ENCODE measurements around the gene DDX41. TPM values are rescaled to one million over a fixed set of nuclear protein-coding genes. Genes with fewer than 3 reads are reported as not detected.
"Not testable (repeated sequence)": the region's sequence is repeated elsewhere in the genome, so short reads cannot be mapped to it uniquely, and the experiment has no call there.

Gene DDX41
- total and polyA plus RNA-seq, 2 donors (not counting 1 experiment from before 2014, with no cell fraction given): 66.8 to 79.1 TPM

GRCh38 chr5:177487975-177488374 is 28.8 kb downstream of the DDX41 start:
- peaks cover 73% of the 10 kb centered on the region for H3K36me3 ChIP-seq (ENCODE audit: control insufficient read depth, insufficient read depth, low read length)

GRCh38 chr5:177487144-177487543 is 29.6 kb downstream of the DDX41 start:
- Histone ChIP-seq H3K36me3 (ENCODE audit: control insufficient read depth, insufficient read depth, low read length) (peaks cover 70% of the 10 kb centered on the region), H3K4me1 (ENCODE audit: control insufficient read depth, extremely low read depth, insufficient read depth, low read length) (peaks cover 4% of the 10 kb centered on the region)
- no peak for DNase-seq (ENCODE audit: low read depth in 2 of 2)

More at GRCh38 chr5:177487975-177488374, 28.8 kb downstream of the DDX41 start:
- H3K4me1 ChIP-seq (ENCODE audit: control insufficient read depth, extremely low read depth, insufficient read depth, low read length): peaks cover 6% of the 10 kb centered on the region
- no peak overlapping the region for H2AFZ ChIP-seq (ENCODE audit: low read length)
- TF ChIP-seq EZH2 (IDR thresholded peaks at IDR 0.05; ENCODE audit: low read length, missing control alignments): no peak
- TF ChIP-seq, protein P1, sequence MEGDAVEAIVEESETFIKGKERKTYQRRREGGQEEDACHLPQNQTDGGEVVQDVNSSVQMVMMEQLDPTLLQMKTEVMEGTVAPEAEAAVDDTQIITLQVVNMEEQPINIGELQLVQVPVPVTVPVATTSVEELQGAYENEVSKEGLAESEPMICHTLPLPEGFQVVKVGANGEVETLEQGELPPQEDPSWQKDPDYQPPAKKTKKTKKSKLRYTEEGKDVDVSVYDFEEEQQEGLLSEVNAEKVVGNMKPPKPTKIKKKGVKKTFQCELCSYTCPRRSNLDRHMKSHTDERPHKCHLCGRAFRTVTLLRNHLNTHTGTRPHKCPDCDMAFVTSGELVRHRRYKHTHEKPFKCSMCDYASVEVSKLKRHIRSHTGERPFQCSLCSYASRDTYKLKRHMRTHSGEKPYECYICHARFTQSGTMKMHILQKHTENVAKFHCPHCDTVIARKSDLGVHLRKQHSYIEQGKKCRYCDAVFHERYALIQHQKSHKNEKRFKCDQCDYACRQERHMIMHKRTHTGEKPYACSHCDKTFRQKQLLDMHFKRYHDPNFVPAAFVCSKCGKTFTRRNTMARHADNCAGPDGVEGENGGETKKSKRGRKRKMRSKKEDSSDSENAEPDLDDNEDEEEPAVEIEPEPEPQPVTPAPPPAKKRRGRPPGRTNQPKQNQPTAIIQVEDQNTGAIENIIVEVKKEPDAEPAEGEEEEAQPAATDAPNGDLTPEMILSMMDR (conservative IDR thresholded peaks at IDR 0.05 in 1 of 2, IDR thresholded peaks at IDR 0.05 in 1 of 2; ENCODE audit: low read depth in 1 of 2, low read length in 2 of 2): no peak
- no peak for DNase-seq (ENCODE audit: low read depth in 2 of 2)
- H3K4me2 ChIP-seq (ENCODE audit: extremely low read depth, insufficient read depth, low read length): no peak overlapping the region
- no peaks in the 10 kb centered on the region for H3K27me3 ChIP-seq (ENCODE audit: control insufficient read depth, insufficient read depth, low read length)
- H3K9ac ChIP-seq (ENCODE audit: insufficient read depth, low read length): no peak overlapping the region
- peaks cover 29% of the 10 kb centered on the region for H3K79me2 ChIP-seq (ENCODE audit: control insufficient read depth, insufficient read depth, low read length)
- no peaks in the 10 kb centered on the region for H3K9me3 ChIP-seq (ENCODE audit: control insufficient read depth, insufficient read depth, low read depth, low read length)
- no peaks in the 10 kb centered on the region for H4K20me1 ChIP-seq (ENCODE audit: control insufficient read depth, extremely low read depth, insufficient read depth, low read length)
- H3K27ac ChIP-seq (ENCODE audit: insufficient read depth, low read length): no peak overlapping the region
- H3K4me3 ChIP-seq (replicated peaks in 1 of 4; ENCODE audit: control extremely low read depth in 1 of 4, insufficient read depth in 1 of 4, low read depth in 3 of 4, low read length in 4 of 4): no peak overlapping the region

DNA sequence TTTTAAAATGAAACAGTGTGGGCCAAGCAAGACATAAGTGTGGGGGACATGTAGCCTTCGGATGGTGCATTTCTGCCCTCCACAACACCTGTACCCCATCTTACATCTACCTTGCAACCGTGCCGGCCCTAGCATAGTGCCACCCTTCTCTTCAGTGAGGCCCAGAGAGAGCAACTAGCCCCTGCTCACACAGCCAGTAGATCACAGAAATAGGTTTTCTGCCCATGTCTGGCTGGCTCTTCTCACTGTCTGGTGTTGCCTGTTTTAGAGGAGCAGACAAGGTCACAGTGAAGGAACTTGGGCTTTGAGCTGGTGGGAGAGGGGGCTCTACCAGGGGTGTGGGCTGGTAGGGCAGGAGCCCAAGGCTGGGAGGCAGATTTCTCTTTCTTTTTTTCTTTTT is 30.5 kb downstream of the DDX41 start:
- Histone ChIP-seq H4K20me1 (ENCODE audit: control insufficient read depth, extremely low read depth, insufficient read depth, low read length) (no peaks in the 10 kb centered on the region), H3K36me3 (ENCODE audit: control insufficient read depth, insufficient read depth, low read length) (peaks cover 70% of the 10 kb centered on the region), H2AFZ (ENCODE audit: low read length) (no peak overlapping the region), H3K79me2 (ENCODE audit: control insufficient read depth, insufficient read depth, low read length) (peaks cover 17% of the 10 kb centered on the region), H3K27ac (ENCODE audit: insufficient read depth, low read length) (no peak overlapping the region), H3K4me2 (ENCODE audit: extremely low read depth, insufficient read depth, low read length) (no peak overlapping the region), H3K4me1 (ENCODE audit: control insufficient read depth, extremely low read depth, insufficient read depth, low read length) (peaks cover 9% of the 10 kb centered on the region), H3K9me3 (ENCODE audit: control insufficient read depth, insufficient read depth, low read depth, low read length) (no peaks in the 10 kb centered on the region), H3K4me3 (replicated peaks in 1 of 4; ENCODE audit: control extremely low read depth in 1 of 4, insufficient read depth in 1 of 4, low read depth in 3 of 4, low read length in 4 of 4) (no peak overlapping the region), H3K27me3 (ENCODE audit: control insufficient read depth, insufficient read depth, low read length) (no peaks in the 10 kb centered on the region), H3K9ac (ENCODE audit: insufficient read depth, low read length) (no peak overlapping the region)
- TF ChIP-seq, protein P1 (conservative IDR thresholded peaks at IDR 0.05 in 1 of 2, IDR thresholded peaks at IDR 0.05 in 1 of 2; ENCODE audit: low read depth in 1 of 2, low read length in 2 of 2): no peak
- no peak for TF ChIP-seq EZH2 (IDR thresholded peaks at IDR 0.05; ENCODE audit: low read length, missing control alignments)
- DNase-seq (ENCODE audit: low read depth in 2 of 2): no peak

More at GRCh38 chr5:177487144-177487543, 29.6 kb downstream of the DDX41 start:
- no peaks in the 10 kb centered on the region for H4K20me1 ChIP-seq (ENCODE audit: control insufficient read depth, extremely low read depth, insufficient read depth, low read length)
- H3K9ac ChIP-seq (ENCODE audit: insufficient read depth, low read length): no peak overlapping the region
- no peak overlapping the region for H3K4me3 ChIP-seq (replicated peaks in 1 of 4; ENCODE audit: control extremely low read depth in 1 of 4, insufficient read depth in 1 of 4, low read depth in 3 of 4, low read length in 4 of 4)
- no peaks in the 10 kb centered on the region for H3K27me3 ChIP-seq (ENCODE audit: control insufficient read depth, insufficient read depth, low read length)
- H3K27ac ChIP-seq (ENCODE audit: insufficient read depth, low read length): no peak overlapping the region
- no peaks in the 10 kb centered on the region for H3K9me3 ChIP-seq (ENCODE audit: control insufficient read depth, insufficient read depth, low read depth, low read length)
- H3K4me2 ChIP-seq (ENCODE audit: extremely low read depth, insufficient read depth, low read length): no peak overlapping the region
- peaks cover 20% of the 10 kb centered on the region for H3K79me2 ChIP-seq (ENCODE audit: control insufficient read depth, insufficient read depth, low read length)
- H2AFZ ChIP-seq (ENCODE audit: low read length): no peak overlapping the region
- TF ChIP-seq, protein P1 (conservative IDR thresholded peaks at IDR 0.05 in 1 of 2, IDR thresholded peaks at IDR 0.05 in 1 of 2; ENCODE audit: low read depth in 1 of 2, low read length in 2 of 2): no peak
- no peak for TF ChIP-seq EZH2 (IDR thresholded peaks at IDR 0.05; ENCODE audit: low read length, missing control alignments)

DNA sequence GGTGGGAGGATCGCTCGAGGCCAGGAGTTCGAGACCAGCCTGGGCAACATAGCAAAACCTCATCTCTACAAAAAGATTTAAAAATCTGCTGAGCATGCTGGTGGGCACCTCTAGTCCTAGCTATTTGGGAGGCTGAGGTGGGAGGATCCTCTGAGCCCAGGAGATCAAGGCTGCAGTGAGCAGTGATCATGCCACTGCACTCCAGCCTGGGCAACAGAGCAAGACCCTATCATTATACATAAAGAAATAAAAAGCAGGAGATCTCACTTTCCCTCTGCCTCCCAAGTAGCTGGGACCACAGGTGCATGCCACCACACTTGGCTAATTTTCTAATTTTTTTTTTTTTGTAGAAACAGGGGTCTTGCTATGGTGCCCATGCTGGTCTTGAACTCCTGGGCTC is 31.0 kb downstream of the DDX41 start:
- not testable (repeated sequence) for H3K4me1 ChIP-seq (ENCODE audit: control insufficient read depth, extremely low read depth, insufficient read depth, low read length); H3K4me3 ChIP-seq (replicated peaks in 1 of 4; ENCODE audit: control extremely low read depth in 1 of 4, insufficient read depth in 1 of 4, low read depth in 3 of 4, low read length in 4 of 4); H3K4me2 ChIP-seq (ENCODE audit: extremely low read depth, insufficient read depth, low read length); H3K9me3 ChIP-seq (ENCODE audit: control insufficient read depth, insufficient read depth, low read depth, low read length); H3K9ac ChIP-seq (ENCODE audit: insufficient read depth, low read length); H3K27ac ChIP-seq (ENCODE audit: insufficient read depth, low read length); H2AFZ ChIP-seq (ENCODE audit: low read length); H4K20me1 ChIP-seq (ENCODE audit: control insufficient read depth, extremely low read depth, insufficient read depth, low read length); H3K27me3 ChIP-seq (ENCODE audit: control insufficient read depth, insufficient read depth, low read length); DNase-seq (ENCODE audit: low read depth in 2 of 2)
- Histone ChIP-seq H3K36me3 (ENCODE audit: control insufficient read depth, insufficient read depth, low read length) (peaks cover 65% of the 10 kb centered on the region), H3K79me2 (ENCODE audit: control insufficient read depth, insufficient read depth, low read length) (peaks cover 12% of the 10 kb centered on the region)

All from fibroblast of lung (primary cell).